HepG2 (cell line): ENCODE data around the gene WARS2. TPM values are rescaled to one million over a fixed set of nuclear protein-coding genes. Genes with fewer than 3 reads are reported as not detected.

Experiments used
- ATAC-seq: fragments of 200-7000 bp; cut with Tn5 transposase; 3 replicates; pipeline ENCODE4 v1.9.1; 2020; ENCODE audit warnings: mild to moderate bottlenecking, moderate library complexity
- BruUV-seq: library from RNA; stranded (reverse); fragments of 400-500 nt; replicated peaks from 2 replicates; lab custom pipeline; 2021; lab: Mats Ljungman, UMichigan
- CTCF ChIA-PET: fragments of 300-600 bp; formaldehyde crosslinking; extraction: SDS; loops from one replicate; lab custom pipeline; 2021; ENCODE audit warnings: low total read pairs, inconsistent platforms, low intra/inter-chr PET ratio; lab: Yijun Ruan, JAX
- POLR2A ChIA-PET: fragments of 350-600 bp; sonication (Branson Sonifier 250); formaldehyde crosslinking; loops from one replicate; lab custom pipeline; 2020; ENCODE audit warnings: antibody characterized with exemption, inconsistent platforms; lab: Yijun Ruan, JAX
- DNase-seq: peaks from one replicate; pipeline ENCODE4 v3.0.0-alpha.2; 2015; ENCODE audit warnings: low spot score
- FAIRE-seq: peaks from 3 replicates; lab custom pipeline; 2011; peaks lifted over from hg19 to GRCh38; lab: Jason Lieb, UNC
- H2AFZ ChIP-seq: one replicate; pipeline ENCODE4 v1.6.1; 2011; ENCODE audit warnings: low read length, inconsistent platforms
- H3K27ac ChIP-seq: fragments of 300-600 bp; 3 replicates; pipeline ENCODE4 v1.8.0; 2011; ENCODE audit warnings: mixed run types, mild to moderate bottlenecking, mixed read lengths, low read length, inconsistent platforms; ENCODE audit not compliant: insufficient read depth; ENCODE audit errors: extremely low read length
- H3K27me3 ChIP-seq, 2 experiments: fragments of 200-600 bp in 1 of 2; 2 replicates in 1 of 2; 3 replicates in 1 of 2; pipeline versions ENCODE4 v1.6.0 to v1.8.0; 2011; ENCODE audit warnings: low read length in 2 of 2, mild to moderate bottlenecking in 2 of 2, moderate library complexity in 2 of 2, inconsistent platforms in 1 of 2; ENCODE audit not compliant: insufficient read depth in 2 of 2, control insufficient read depth in 1 of 2
- H3K36me3 ChIP-seq, 2 experiments: fragments of 200-600 bp in 1 of 2; replicated peaks in 1 of 2; 2 replicates in 1 of 2; 3 replicates in 1 of 2; pipeline versions ENCODE4 v1.5.1 to v1.8.0; 2011; ENCODE audit warnings: low read length in 2 of 2, inconsistent platforms in 1 of 2; ENCODE audit not compliant: insufficient read depth in 2 of 2, control insufficient read depth in 1 of 2
- H3K4me1 ChIP-seq: 2 replicates; pipeline ENCODE4 v1.5.1; 2012; ENCODE audit warnings: low read length, inconsistent platforms; ENCODE audit not compliant: insufficient read depth
- H3K4me2 ChIP-seq: 2 replicates; pipeline ENCODE4 v1.6.0; 2011; ENCODE audit warnings: low read depth, low read length, inconsistent platforms
- H3K4me3 ChIP-seq, 3 experiments: fragments of 200-600 bp in 1 of 3; sonication (generic), shearing (Covaris generic) in 1 of 3; replicated peaks in 1 of 3; 2 replicates each; pipeline ENCODE4 v1.5.1; 2011 to 2016; ENCODE audit warnings: low read length in 3 of 3, inconsistent platforms in 2 of 3, low read depth in 2 of 3, mild to moderate bottlenecking in 2 of 3, control low read depth in 1 of 3, mixed read lengths in 1 of 3; ENCODE audit not compliant: insufficient read depth in 1 of 3
- H3K79me2 ChIP-seq: one replicate; pipeline ENCODE4 v1.6.1; 2011; ENCODE audit warnings: low read length, inconsistent platforms; ENCODE audit not compliant: insufficient read depth
- H3K9ac ChIP-seq: 2 replicates; pipeline ENCODE4 v1.6.0; 2011; ENCODE audit warnings: mild to moderate bottlenecking, low read depth, low read length, inconsistent platforms; ENCODE audit not compliant: insufficient read depth
- H3K9me3 ChIP-seq: 2 replicates; pipeline ENCODE4 v1.5.1; 2012; ENCODE audit warnings: mild to moderate bottlenecking, low read length
- H4K20me1 ChIP-seq: 2 replicates; pipeline ENCODE4 v1.6.0; 2011; ENCODE audit warnings: inconsistent platforms, mild to moderate bottlenecking, low read length, moderate library complexity; ENCODE audit not compliant: insufficient read depth
- ADNP ChIP-seq: sonication (generic); formaldehyde crosslinking; IDR thresholded peaks from 2 replicates; pipeline ENCODE4 v1.4.0; 2020; ENCODE audit warnings: missing genetic modification reagents
- CBX1 ChIP-seq: IDR thresholded peaks from one replicate; pipeline ENCODE4 v1.6.1; 2016; ENCODE audit warnings: antibody characterized with exemption, low read depth
- JUNB ChIP-seq: sonication (generic); formaldehyde crosslinking; IDR thresholded peaks from 2 replicates; pipeline ENCODE4 v1.8.0; 2022; ENCODE audit warnings: missing genetic modification reagents, mild to moderate bottlenecking, borderline replicate concordance
- KAT2B ChIP-seq: fragments of 150-350 bp; IDR thresholded peaks from 2 replicates; pipeline ENCODE4 v1.6.1; 2014; ENCODE audit warnings: low read depth, low read length, borderline replicate concordance
- RAD21 ChIP-seq: fragments of 450-650 bp; formaldehyde crosslinking; IDR thresholded peaks from 2 replicates; pipeline ENCODE4 v1.5.0; 2020; ENCODE audit warnings: mild to moderate bottlenecking
- SNRNP70 ChIP-seq: fragments of 200-400 bp; formaldehyde crosslinking; IDR thresholded peaks from 2 replicates; pipeline ENCODE4 v1.6.1; 2017; ENCODE audit warnings: mild to moderate bottlenecking, low read depth, low read length, moderate library complexity
- TAF15 ChIP-seq: fragments of 200-400 bp; formaldehyde crosslinking; IDR thresholded peaks from one replicate; pipeline ENCODE4 v1.6.1; 2018; ENCODE audit warnings: mild to moderate bottlenecking, low read depth, low read length; ENCODE audit not compliant: poor library complexity, severe bottlenecking
- ZBTB44 ChIP-seq: sonication (generic); formaldehyde crosslinking; IDR thresholded peaks from 2 replicates; pipeline ENCODE4 v1.4.0; 2020; ENCODE audit warnings: missing genetic modification reagents
- ZFP36 ChIP-seq: fragments of 150-350 bp; IDR thresholded peaks from 2 replicates; pipeline ENCODE4 v1.6.1; 2018; ENCODE audit warnings: borderline replicate concordance, low read length, low read depth; ENCODE audit not compliant: partially characterized antibody
- ZFY ChIP-seq: sonication (generic); formaldehyde crosslinking; IDR thresholded peaks from 2 replicates; pipeline ENCODE4 v1.4.0; 2020; ENCODE audit warnings: missing genetic modification reagents
- ZNF34 ChIP-seq: sonication (generic); formaldehyde crosslinking; IDR thresholded peaks from 2 replicates; pipeline ENCODE4 v1.4.0; 2020; ENCODE audit warnings: mild to moderate bottlenecking, missing genetic modification reagents, borderline replicate concordance
- WGBS: methylation state at CpG from one replicate; pipeline ENCODE4 v1.1.6; 2017; ENCODE audit warnings: low lambda C conversion rate; 5-methylcytosine and 5-hydroxymethylcytosine counted together
- in situ Hi-C: cut with HindIII; loops from 2 replicates; pipeline ENCODE4 v1.10.0; 2017; ENCODE audit warnings: low pct_unique_long_range_greater_than_20kb; ENCODE audit not compliant: extremely low pct_ligation_motif_present
- intact Hi-C: fragments of 100-400 bp; cut with micrococcal nuclease; formaldehyde crosslinking; loops from one replicate; pipeline ENCODE4 v1.10.0; 2022; ENCODE audit not compliant: unreplicated experiment
- polyA plus RNA-seq, 8 experiments: library from polyadenylated mRNA; depleted of rRNA in 3 of 8; stranded (reverse) in 7 of 8; unstranded in 1 of 8; fragments of >200 nt; fragmentation: Illumina TruSeq in 4 of 8; extraction: Trizol in 4 of 8; gene quantifications; 2 replicates each; pipeline versions ENCODE4 v1.2.1 to v1.2.3, GENCODE V29; 2011 to 2016; ENCODE audit warnings: low read depth in 4 of 8, missing spikeins in 1 of 8, mixed read lengths in 1 of 8; ENCODE audit not compliant: insufficient read depth in 1 of 8
- total RNA-seq, 5 experiments: library from RNA; depleted of rRNA; stranded (reverse); fragments of >200 nt; fragmentation: Illumina TruSeq; extraction: Trizol; gene quantifications; 2 replicates each; pipeline ENCODE4 v1.2.3, GENCODE V29; 2016; ENCODE audit warnings: low read depth in 1 of 5
- TF ChIP-seq, protein P1 (sequence below): sonication (generic); formaldehyde crosslinking; IDR thresholded peaks from 2 replicates; pipeline ENCODE4 v1.5.0; 2020; ENCODE audit warnings: mild to moderate bottlenecking, missing genetic modification reagents
- TF ChIP-seq, protein P2 (sequence below): sonication (generic); formaldehyde crosslinking; IDR thresholded peaks from 2 replicates; pipeline ENCODE4 v1.4.0; 2020; ENCODE audit warnings: missing genetic modification reagents

WARS2 gene
- total and polyA plus RNA-seq, 2 of the 13 experiments (the other 11 are each of a cell fraction or from before 2014, with no cell fraction given), result 12.4 to 18.8 TPM

- no TSS peak for BruUV-seq
- Histone ChIP-seq H4K20me1 (no peaks in the 10 kb centered on the region), H3K27me3 (no peaks in the 10 kb centered on the region), H3K27ac (no peak overlapping the region), H3K9me3 (no peaks in the 10 kb centered on the region), H3K4me1 (no peaks in the 10 kb centered on the region), H3K9ac (no peak overlapping the region), H3K4me2 (no peak overlapping the region), H3K36me3 (no peaks in the 10 kb centered on the region), H2AFZ (no peak overlapping the region), H3K79me2 (no peaks in the 10 kb centered on the region), H3K4me3 (no peak overlapping the region)
- in situ Hi-C loops, result no loop called here
- DNase-seq (no peak), FAIRE-seq (no peak), ATAC-seq (no peak)
- 100% methylated on average over 2 of the region's 2 CpGs for WGBS
- POLR2A ChIA-PET, result no interaction called here
- CTCF ChIA-PET, result no interaction called here
- intact Hi-C loops, result no loop called here
- TF ChIP-seq JUNB (CRISPR knock-in tag), result no peak
- TF ChIP-seq, protein P1, sequence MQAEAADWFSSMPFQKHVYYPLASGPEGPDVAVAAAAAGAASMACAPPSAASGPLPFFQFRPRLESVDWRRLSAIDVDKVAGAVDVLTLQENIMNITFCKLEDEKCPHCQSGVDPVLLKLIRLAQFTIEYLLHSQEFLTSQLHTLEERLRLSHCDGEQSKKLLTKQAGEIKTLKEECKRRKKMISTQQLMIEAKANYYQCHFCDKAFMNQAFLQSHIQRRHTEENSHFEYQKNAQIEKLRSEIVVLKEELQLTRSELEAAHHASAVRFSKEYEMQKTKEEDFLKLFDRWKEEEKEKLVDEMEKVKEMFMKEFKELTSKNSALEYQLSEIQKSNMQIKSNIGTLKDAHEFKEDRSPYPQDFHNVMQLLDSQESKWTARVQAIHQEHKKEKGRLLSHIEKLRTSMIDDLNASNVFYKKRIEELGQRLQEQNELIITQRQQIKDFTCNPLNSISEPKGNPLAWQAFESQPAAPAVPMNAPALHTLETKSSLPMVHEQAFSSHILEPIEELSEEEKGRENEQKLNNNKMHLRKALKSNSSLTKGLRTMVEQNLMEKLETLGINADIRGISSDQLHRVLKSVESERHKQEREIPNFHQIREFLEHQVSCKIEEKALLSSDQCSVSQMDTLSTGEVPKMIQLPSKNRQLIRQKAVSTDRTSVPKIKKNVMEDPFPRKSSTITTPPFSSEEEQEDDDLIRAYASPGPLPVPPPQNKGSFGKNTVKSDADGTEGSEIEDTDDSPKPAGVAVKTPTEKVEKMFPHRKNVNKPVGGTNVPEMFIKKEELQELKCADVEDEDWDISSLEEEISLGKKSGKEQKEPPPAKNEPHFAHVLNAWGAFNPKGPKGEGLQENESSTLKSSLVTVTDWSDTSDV (CRISPR knock-in tag), result no peak
- no peak for TF ChIP-seq TAF15
- TF ChIP-seq ADNP, result no peak
- no peak for TF ChIP-seq ZNF34 (CRISPR knock-in tag)
- TF ChIP-seq, protein P2, sequence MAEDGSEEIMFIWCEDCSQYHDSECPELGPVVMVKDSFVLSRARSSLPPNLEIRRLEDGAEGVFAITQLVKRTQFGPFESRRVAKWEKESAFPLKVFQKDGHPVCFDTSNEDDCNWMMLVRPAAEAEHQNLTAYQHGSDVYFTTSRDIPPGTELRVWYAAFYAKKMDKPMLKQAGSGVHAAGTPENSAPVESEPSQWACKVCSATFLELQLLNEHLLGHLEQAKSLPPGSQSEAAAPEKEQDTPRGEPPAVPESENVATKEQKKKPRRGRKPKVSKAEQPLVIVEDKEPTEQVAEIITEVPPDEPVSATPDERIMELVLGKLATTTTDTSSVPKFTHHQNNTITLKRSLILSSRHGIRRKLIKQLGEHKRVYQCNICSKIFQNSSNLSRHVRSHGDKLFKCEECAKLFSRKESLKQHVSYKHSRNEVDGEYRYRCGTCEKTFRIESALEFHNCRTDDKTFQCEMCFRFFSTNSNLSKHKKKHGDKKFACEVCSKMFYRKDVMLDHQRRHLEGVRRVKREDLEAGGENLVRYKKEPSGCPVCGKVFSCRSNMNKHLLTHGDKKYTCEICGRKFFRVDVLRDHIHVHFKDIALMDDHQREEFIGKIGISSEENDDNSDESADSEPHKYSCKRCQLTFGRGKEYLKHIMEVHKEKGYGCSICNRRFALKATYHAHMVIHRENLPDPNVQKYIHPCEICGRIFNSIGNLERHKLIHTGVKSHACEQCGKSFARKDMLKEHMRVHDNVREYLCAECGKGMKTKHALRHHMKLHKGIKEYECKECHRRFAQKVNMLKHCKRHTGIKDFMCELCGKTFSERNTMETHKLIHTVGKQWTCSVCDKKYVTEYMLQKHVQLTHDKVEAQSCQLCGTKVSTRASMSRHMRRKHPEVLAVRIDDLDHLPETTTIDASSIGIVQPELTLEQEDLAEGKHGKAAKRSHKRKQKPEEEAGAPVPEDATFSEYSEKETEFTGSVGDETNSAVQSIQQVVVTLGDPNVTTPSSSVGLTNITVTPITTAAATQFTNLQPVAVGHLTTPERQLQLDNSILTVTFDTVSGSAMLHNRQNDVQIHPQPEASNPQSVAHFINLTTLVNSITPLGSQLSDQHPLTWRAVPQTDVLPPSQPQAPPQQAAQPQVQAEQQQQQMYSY (CRISPR knock-in tag), result no peak
- no peak for TF ChIP-seq ZFP36
- TF ChIP-seq ZBTB44 (CRISPR knock-in tag), result no peak
- no peak for TF ChIP-seq RAD21 (CRISPR knock-in tag)
- TF ChIP-seq ZFY (CRISPR knock-in tag), result no peak
- no peak for TF ChIP-seq KAT2B
- TF ChIP-seq SNRNP70, result no peak
- TF ChIP-seq CBX1, result no peak
Measured at GRCh38 chr1:119186471-119186870, 46.0 kb upstream of the WARS2 start.
